Neural progenitor cell (in vitro differentiated cells): ENCODE data around the gene AGAP3.

Experiments
- EZH2 ChIP-seq: fragments of 200-600 bp; sonication (generic); IDR thresholded peaks from 2 replicates; pipeline ENCODE4 v1.6.1; 2017; ENCODE audit warnings: antibody characterized with exemption, mild to moderate bottlenecking, moderate library complexity
- TF ChIP-seq, protein P1 (sequence below): fragments of 200-600 bp; sonication (generic); IDR thresholded peaks from 2 replicates; pipeline ENCODE4 v1.5.1; 2017; ENCODE audit warnings: antibody characterized with exemption, mild to moderate bottlenecking

DNA sequence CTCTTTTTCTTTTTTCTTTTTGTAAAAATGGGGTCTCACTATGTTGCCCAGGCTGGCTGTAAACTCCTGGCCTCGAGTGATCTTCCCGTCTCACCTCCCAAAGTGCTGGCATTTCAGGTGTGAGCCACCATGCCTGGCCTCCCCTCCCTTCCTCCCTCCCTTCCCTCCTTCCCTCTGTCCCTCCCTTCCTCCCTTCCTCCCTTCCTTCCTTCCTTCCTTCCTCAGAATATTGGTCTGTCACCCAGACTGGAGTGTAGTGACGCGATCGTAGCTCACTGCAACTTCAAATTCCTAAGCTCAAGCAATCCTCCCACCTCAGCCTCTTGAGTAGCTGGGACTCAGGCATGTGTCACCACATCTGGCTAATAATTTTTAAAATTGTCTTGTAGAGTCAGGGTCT, 8.4 kb downstream of the AGAP3 start:
- TF ChIP-seq, protein P1, sequence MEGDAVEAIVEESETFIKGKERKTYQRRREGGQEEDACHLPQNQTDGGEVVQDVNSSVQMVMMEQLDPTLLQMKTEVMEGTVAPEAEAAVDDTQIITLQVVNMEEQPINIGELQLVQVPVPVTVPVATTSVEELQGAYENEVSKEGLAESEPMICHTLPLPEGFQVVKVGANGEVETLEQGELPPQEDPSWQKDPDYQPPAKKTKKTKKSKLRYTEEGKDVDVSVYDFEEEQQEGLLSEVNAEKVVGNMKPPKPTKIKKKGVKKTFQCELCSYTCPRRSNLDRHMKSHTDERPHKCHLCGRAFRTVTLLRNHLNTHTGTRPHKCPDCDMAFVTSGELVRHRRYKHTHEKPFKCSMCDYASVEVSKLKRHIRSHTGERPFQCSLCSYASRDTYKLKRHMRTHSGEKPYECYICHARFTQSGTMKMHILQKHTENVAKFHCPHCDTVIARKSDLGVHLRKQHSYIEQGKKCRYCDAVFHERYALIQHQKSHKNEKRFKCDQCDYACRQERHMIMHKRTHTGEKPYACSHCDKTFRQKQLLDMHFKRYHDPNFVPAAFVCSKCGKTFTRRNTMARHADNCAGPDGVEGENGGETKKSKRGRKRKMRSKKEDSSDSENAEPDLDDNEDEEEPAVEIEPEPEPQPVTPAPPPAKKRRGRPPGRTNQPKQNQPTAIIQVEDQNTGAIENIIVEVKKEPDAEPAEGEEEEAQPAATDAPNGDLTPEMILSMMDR = no peak
- TF ChIP-seq EZH2 = no peak
